Keratinocyte (primary cell): ENCODE measurements around the gene DIS3L2. TPM values are rescaled to one million over a fixed set of nuclear protein-coding genes. Genes with fewer than 3 reads are reported as not detected.

Source experiments
- DNase-seq: peaks from one replicate; pipeline ENCODE4 v3.0.0-alpha.2; 2011; ENCODE audit warnings: low read depth, missing footprints, low spot score
- FAIRE-seq: peaks from 2 replicates; lab custom pipeline; 2011; peaks lifted over from hg19 to GRCh38; lab: Jason Lieb, UNC
- H2AFZ ChIP-seq: 2 replicates; pipeline ENCODE4 v1.6.0; 2012; ENCODE audit warnings: low read length, control low read depth, inconsistent platforms; ENCODE audit not compliant: control insufficient read depth
- H3K27ac ChIP-seq: 2 replicates; pipeline ENCODE4 v1.5.1; 2011; ENCODE audit warnings: low read length; ENCODE audit not compliant: control insufficient read depth, insufficient read depth
- H3K27me3 ChIP-seq: 3 replicates; pipeline ENCODE4 v1.6.0; 2011; ENCODE audit warnings: low read length; ENCODE audit not compliant: control insufficient read depth, insufficient read depth; ENCODE audit errors: extremely low read depth
- H3K36me3 ChIP-seq, 2 experiments: 2 replicates in 1 of 2; 3 replicates in 1 of 2; pipeline ENCODE4 v1.5.1; 2011; ENCODE audit warnings: low read length in 2 of 2, mild to moderate bottlenecking in 1 of 2; ENCODE audit not compliant: control insufficient read depth in 2 of 2, insufficient read depth in 2 of 2; ENCODE audit errors: extremely low read depth in 1 of 2
- H3K4me1 ChIP-seq: 3 replicates; pipeline ENCODE4 v1.5.1; 2011; ENCODE audit warnings: low read length; ENCODE audit not compliant: control insufficient read depth, insufficient read depth; ENCODE audit errors: extremely low read depth
- H3K4me2 ChIP-seq: 3 replicates; pipeline ENCODE4 v1.6.0; 2011; ENCODE audit warnings: low read depth, low read length; ENCODE audit not compliant: control insufficient read depth, insufficient read depth; ENCODE audit errors: extremely low read depth
- H3K4me3 ChIP-seq, 3 experiments: fragments of 200-600 bp in 1 of 3; sonication (generic) in 1 of 3; 2 replicates in 2 of 3; 3 replicates in 1 of 3; pipeline ENCODE4 v1.5.1; 2011 to 2016; ENCODE audit warnings: low read length in 3 of 3, mild to moderate bottlenecking in 3 of 3, control low read depth in 2 of 3, inconsistent platforms in 1 of 3, low read depth in 1 of 3, mixed read lengths in 1 of 3, mixed run types in 1 of 3, moderate library complexity in 1 of 3; ENCODE audit not compliant: control insufficient read depth in 2 of 3, insufficient read depth in 2 of 3; ENCODE audit errors: extremely low read depth in 1 of 3
- H3K79me2 ChIP-seq: 2 replicates; pipeline ENCODE4 v1.6.0; 2012; ENCODE audit warnings: low read length; ENCODE audit not compliant: control insufficient read depth, insufficient read depth
- H3K9ac ChIP-seq: 3 replicates; pipeline ENCODE4 v1.6.0; 2011; ENCODE audit warnings: low read length; ENCODE audit not compliant: control insufficient read depth, insufficient read depth; ENCODE audit errors: extremely low read depth
- H3K9me1 ChIP-seq: 3 replicates; pipeline ENCODE4 v1.6.0; 2011; ENCODE audit warnings: low read length; ENCODE audit not compliant: control insufficient read depth, insufficient read depth; ENCODE audit errors: extremely low read depth
- H3K9me3 ChIP-seq: 2 replicates; pipeline ENCODE4 v1.5.1; 2012; ENCODE audit warnings: low read depth, low read length; ENCODE audit not compliant: control insufficient read depth
- H4K20me1 ChIP-seq: 3 replicates; pipeline ENCODE4 v1.6.0; 2011; ENCODE audit warnings: low read length; ENCODE audit not compliant: control insufficient read depth, insufficient read depth; ENCODE audit errors: extremely low read depth
- EZH2 ChIP-seq: IDR thresholded peaks from one replicate; pipeline ENCODE4 v1.6.1; 2012; ENCODE audit warnings: inconsistent platforms, mild to moderate bottlenecking, low read length, moderate library complexity
- dilution Hi-C: fragments of 300-500 bp; cut with MboI; formaldehyde crosslinking; loops from one replicate; pipeline ENCODE4 v1.7.0; 2020; ENCODE audit warnings: low sequenced_read_pairs; ENCODE audit not compliant: extremely low pct_ligation_motif_present
- polyA plus RNA-seq, 5 experiments: library from polyadenylated mRNA; depleted of rRNA in 3 of 5; stranded (reverse) in 3 of 5; stranded (forward) in 1 of 5; unstranded in 1 of 5; fragments of >200 nt; gene quantifications; 1 replicate in 1 of 5; 2 replicates in 3 of 5; 3 replicates in 1 of 5; pipeline versions ENCODE4 v1.2.1 to v1.2.3, GENCODE V29; 2011 to 2012; ENCODE audit warnings: missing spikeins in 2 of 5, low read depth in 1 of 5, low replicate concordance in 1 of 5
- TF ChIP-seq, protein P1 (sequence below), 3 experiments: IDR thresholded peaks in 1 of 3; conservative IDR thresholded peaks in 1 of 3; optimal IDR thresholded peaks in 1 of 3; 2 replicates in 2 of 3; 3 replicates in 1 of 3; pipeline versions ENCODE3 to v1.5.1; 2011; ENCODE audit warnings: low read length in 3 of 3, mild to moderate bottlenecking in 3 of 3, moderate library complexity in 2 of 3, control low read depth in 1 of 3, inconsistent platforms in 1 of 3; ENCODE audit not compliant: insufficient read depth in 2 of 3; ENCODE audit errors: extremely low read depth in 1 of 3

DIS3L2 gene
- polyA plus RNA-seq, 1 donor (not counting 4 experiments of a cell fraction or from before 2014, with no cell fraction given), result 8.6 TPM

- Histone ChIP-seq H3K9ac (no peak overlapping the region), H3K36me3 (peaks cover 5 to 6% of the 10 kb centered on the region in 2 experiments), H3K79me2 (no peaks in the 10 kb centered on the region), H4K20me1 (no peaks in the 10 kb centered on the region), H2AFZ (no peak overlapping the region), H3K27ac (no peak overlapping the region), H3K9me3 (no peaks in the 10 kb centered on the region), H3K4me1 (no peaks in the 10 kb centered on the region), H3K4me3 (no peak overlapping the region), H3K27me3 (no peaks in the 10 kb centered on the region), H3K4me2 (no peak overlapping the region), H3K9me1 (no peaks in the 10 kb centered on the region)
- dilution Hi-C loops, result no loop called here
- DNase-seq (no peak), FAIRE-seq (peak; percentile 49)
- TF ChIP-seq, protein P1, sequence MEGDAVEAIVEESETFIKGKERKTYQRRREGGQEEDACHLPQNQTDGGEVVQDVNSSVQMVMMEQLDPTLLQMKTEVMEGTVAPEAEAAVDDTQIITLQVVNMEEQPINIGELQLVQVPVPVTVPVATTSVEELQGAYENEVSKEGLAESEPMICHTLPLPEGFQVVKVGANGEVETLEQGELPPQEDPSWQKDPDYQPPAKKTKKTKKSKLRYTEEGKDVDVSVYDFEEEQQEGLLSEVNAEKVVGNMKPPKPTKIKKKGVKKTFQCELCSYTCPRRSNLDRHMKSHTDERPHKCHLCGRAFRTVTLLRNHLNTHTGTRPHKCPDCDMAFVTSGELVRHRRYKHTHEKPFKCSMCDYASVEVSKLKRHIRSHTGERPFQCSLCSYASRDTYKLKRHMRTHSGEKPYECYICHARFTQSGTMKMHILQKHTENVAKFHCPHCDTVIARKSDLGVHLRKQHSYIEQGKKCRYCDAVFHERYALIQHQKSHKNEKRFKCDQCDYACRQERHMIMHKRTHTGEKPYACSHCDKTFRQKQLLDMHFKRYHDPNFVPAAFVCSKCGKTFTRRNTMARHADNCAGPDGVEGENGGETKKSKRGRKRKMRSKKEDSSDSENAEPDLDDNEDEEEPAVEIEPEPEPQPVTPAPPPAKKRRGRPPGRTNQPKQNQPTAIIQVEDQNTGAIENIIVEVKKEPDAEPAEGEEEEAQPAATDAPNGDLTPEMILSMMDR (optimal IDR thresholded peaks at IDR 0.05 in 1 of 3, IDR thresholded peaks at IDR 0.05 in 1 of 3, conservative IDR thresholded peaks at IDR 0.05 in 1 of 3; ENCODE audit: extremely low read depth in 1 of 3, insufficient read depth in 2 of 3, low read length in 3 of 3), result no peak
- TF ChIP-seq EZH2, result no peak
Measured at GRCh38 chr2:232028631-232029030, 67.1 kb downstream of the DIS3L2 start.

DNA sequence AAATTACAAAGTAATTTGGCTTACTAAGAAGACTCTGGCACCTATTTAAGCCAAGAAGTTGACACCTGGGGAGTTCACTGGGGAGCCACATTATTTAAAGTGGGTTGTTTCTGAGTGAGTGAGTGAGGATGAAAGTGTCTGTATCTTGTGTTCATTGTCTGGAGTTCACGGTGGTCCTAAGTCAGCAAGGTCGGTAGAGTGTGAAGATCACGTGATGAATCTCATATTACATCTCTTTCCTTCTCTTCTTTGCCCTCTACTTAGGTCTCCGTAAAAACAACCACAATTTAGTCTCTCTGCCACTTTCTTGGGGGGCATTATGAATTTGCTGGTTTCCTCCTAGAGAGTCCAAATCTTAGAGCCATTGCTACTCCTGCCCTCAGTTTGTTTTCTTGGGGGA, 67.8 kb downstream of the DIS3L2 start:
- H3K4me1 ChIP-seq, result no peaks in the 10 kb centered on the region

More for the DNA sequence above, 67.8 kb downstream of the DIS3L2 start:
- H3K27me3 ChIP-seq, result no peaks in the 10 kb centered on the region
- H3K4me2 ChIP-seq, result no peak overlapping the region
- H3K36me3 ChIP-seq, result peaks cover 5% of the 10 kb centered on the region in 2 experiments
- no peaks in the 10 kb centered on the region for H3K79me2 ChIP-seq
- dilution Hi-C loops, result no loop called here
- no peak overlapping the region for H3K4me3 ChIP-seq
- no peaks in the 10 kb centered on the region for H3K9me3 ChIP-seq
- no peak overlapping the region for H2AFZ ChIP-seq
- no peak overlapping the region for H3K9ac ChIP-seq
- FAIRE-seq (no peak), DNase-seq (no peak)
- no peak overlapping the region for H3K27ac ChIP-seq
- no peaks in the 10 kb centered on the region for H4K20me1 ChIP-seq
- TF ChIP-seq, protein P1 (optimal IDR thresholded peaks at IDR 0.05 in 1 of 3, IDR thresholded peaks at IDR 0.05 in 1 of 3, conservative IDR thresholded peaks at IDR 0.05 in 1 of 3; ENCODE audit: extremely low read depth in 1 of 3, insufficient read depth in 2 of 3, low read length in 3 of 3), result no peak
- no peak for TF ChIP-seq EZH2
- H3K9me1 ChIP-seq, result no peaks in the 10 kb centered on the region
